ENCODE results near the gene PELI1.

DNA sequence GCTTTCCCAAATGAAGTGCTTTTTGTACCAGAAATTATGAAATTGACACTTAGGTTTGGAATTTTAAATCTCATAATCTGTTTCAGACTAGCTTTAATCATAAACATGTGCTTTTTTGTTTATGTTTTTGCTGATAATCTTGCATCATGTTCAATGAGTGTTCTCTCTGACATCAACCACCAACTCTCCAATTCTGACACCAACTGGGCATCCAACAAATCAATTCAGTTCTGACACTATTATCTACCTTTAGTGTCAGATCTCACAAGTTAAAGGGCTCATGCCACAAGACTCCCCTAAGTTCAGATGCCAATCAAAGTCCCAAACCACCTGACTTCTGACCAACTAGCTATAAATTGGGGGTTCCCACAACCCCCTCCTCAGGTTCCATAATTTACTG lies 19.6 kb downstream of the PELI1 start:
- TF ChIP-seq ZC3H10 (CRISPR knock-in tag; IDR thresholded peaks at IDR 0.05), result no peak
- TF ChIP-seq PATZ1 (CRISPR knock-in tag; IDR thresholded peaks at IDR 0.05; ENCODE audit: borderline replicate concordance), result no peak
- no peak for TF ChIP-seq ZFP3 (CRISPR knock-in tag; IDR thresholded peaks at IDR 0.05)
- TF ChIP-seq ESRRG (CRISPR knock-in tag; IDR thresholded peaks at IDR 0.05), result no peak
- TF ChIP-seq ARNTL (CRISPR knock-in tag; IDR thresholded peaks at IDR 0.05; ENCODE audit: borderline replicate concordance, low read depth), result no peak
- no peak for TF ChIP-seq ZNF565 (CRISPR knock-in tag; conservative IDR thresholded peaks at IDR 0.05; ENCODE audit: low read depth)
- TF ChIP-seq, protein P1, sequence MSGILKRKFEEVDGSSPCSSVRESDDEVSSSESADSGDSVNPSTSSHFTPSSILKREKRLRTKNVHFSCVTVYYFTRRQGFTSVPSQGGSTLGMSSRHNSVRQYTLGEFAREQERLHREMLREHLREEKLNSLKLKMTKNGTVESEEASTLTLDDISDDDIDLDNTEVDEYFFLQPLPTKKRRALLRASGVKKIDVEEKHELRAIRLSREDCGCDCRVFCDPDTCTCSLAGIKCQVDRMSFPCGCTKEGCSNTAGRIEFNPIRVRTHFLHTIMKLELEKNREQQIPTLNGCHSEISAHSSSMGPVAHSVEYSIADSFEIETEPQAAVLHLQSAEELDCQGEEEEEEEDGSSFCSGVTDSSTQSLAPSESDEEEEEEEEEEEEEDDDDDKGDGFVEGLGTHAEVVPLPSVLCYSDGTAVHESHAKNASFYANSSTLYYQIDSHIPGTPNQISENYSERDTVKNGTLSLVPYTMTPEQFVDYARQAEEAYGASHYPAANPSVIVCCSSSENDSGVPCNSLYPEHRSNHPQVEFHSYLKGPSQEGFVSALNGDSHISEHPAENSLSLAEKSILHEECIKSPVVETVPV (CRISPR knock-in tag; IDR thresholded peaks at IDR 0.05), result no peak
- TF ChIP-seq ZNF70 (CRISPR knock-in tag; IDR thresholded peaks at IDR 0.05), result no peak
- TF ChIP-seq TCF4 (CRISPR knock-in tag; IDR thresholded peaks at IDR 0.05; ENCODE audit: borderline replicate concordance), result no peak
- TF ChIP-seq RARB (CRISPR knock-in tag; IDR thresholded peaks at IDR 0.05), result no peak
- TF ChIP-seq, protein P2, sequence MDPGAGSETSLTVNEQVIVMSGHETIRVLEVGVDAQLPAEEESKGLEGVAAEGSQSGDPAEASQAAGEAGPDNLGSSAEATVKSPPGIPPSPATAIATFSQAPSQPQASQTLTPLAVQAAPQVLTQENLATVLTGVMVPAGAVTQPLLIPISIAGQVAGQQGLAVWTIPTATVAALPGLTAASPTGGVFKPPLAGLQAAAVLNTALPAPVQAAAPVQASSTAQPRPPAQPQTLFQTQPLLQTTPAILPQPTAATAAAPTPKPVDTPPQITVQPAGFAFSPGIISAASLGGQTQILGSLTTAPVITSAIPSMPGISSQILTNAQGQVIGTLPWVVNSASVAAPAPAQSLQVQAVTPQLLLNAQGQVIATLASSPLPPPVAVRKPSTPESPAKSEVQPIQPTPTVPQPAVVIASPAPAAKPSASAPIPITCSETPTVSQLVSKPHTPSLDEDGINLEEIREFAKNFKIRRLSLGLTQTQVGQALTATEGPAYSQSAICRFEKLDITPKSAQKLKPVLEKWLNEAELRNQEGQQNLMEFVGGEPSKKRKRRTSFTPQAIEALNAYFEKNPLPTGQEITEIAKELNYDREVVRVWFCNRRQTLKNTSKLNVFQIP (CRISPR knock-in tag; IDR thresholded peaks at IDR 0.05; ENCODE audit: borderline replicate concordance, low read depth), result no peak
- TF ChIP-seq OSR1 (CRISPR knock-in tag; IDR thresholded peaks at IDR 0.05), result no peak
- TF ChIP-seq CREB5 (CRISPR knock-in tag; IDR thresholded peaks at IDR 0.05; ENCODE audit: low read depth), result no peak

Data from SK-N-SH treated with all-trans-retinoic acid at 6 μM for 48 hours (cell line).